Endothelial cell of umbilical vein (primary cell): Measurements from ENCODE around the gene CDHR4.

Experiments used
- MYC ChIP-seq: IDR thresholded peaks from one replicate; pipeline ENCODE4 v1.6.1; 2011; ENCODE audit warnings: mild to moderate bottlenecking, low read depth, low read length
- TF ChIP-seq, protein P1 (sequence below), 2 donors: IDR thresholded peaks; 1 replicate in 1 of 2; 2 replicates in 1 of 2; pipeline ENCODE4 v1.5.1; 2011; ENCODE audit warnings: low read length in 2 of 2, mild to moderate bottlenecking in 2 of 2, moderate library complexity in 2 of 2, control low read depth in 1 of 2, inconsistent platforms in 1 of 2, low read depth in 1 of 2; ENCODE audit not compliant: insufficient read depth in 1 of 2; ENCODE audit errors: extremely low read depth in 1 of 2

DNA sequence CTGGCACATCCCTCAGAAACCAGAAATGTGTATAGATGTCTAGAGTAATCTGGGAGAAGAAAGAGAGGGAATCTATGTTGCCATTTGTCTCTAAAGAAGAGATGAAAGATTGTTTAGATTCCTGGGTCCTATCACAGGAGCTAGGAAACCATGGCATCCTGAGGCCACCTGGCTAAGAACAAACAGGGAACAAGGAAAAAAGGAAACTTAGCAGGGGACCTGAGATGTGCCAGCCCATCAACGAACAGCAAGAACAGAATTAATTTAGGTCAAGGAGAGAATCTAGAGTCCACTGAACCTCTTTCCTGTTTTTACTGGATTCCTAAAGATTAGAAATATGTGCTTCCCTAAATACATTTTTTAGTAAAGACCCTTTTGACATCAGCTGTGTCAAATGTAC is 43.6 kb downstream of the CDHR4 start:
- TF ChIP-seq MYC, result no peak
- TF ChIP-seq, protein P1, sequence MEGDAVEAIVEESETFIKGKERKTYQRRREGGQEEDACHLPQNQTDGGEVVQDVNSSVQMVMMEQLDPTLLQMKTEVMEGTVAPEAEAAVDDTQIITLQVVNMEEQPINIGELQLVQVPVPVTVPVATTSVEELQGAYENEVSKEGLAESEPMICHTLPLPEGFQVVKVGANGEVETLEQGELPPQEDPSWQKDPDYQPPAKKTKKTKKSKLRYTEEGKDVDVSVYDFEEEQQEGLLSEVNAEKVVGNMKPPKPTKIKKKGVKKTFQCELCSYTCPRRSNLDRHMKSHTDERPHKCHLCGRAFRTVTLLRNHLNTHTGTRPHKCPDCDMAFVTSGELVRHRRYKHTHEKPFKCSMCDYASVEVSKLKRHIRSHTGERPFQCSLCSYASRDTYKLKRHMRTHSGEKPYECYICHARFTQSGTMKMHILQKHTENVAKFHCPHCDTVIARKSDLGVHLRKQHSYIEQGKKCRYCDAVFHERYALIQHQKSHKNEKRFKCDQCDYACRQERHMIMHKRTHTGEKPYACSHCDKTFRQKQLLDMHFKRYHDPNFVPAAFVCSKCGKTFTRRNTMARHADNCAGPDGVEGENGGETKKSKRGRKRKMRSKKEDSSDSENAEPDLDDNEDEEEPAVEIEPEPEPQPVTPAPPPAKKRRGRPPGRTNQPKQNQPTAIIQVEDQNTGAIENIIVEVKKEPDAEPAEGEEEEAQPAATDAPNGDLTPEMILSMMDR (IDR thresholded peaks at IDR 0.05; ENCODE audit: extremely low read depth in 1 of 2, insufficient read depth in 1 of 2, low read depth in 1 of 2, low read length in 2 of 2), result no peak
